HEK293 (cell line): ENCODE measurements around the gene CPD.

Experiments
- ZBTB48 ChIP-seq: fragments of 450-650 bp; formaldehyde crosslinking; IDR thresholded peaks from 2 replicates; pipeline ENCODE4 v1.5.1; 2016; ENCODE audit warnings: missing biosample characterization, missing genetic modification characterization
- ZNF10 ChIP-seq: fragments of 450-650 bp; formaldehyde crosslinking; IDR thresholded peaks from 2 replicates; pipeline ENCODE4 v1.5.1; 2017; ENCODE audit warnings: missing biosample characterization, missing genetic modification characterization
- ZNF133 ChIP-seq: fragments of 450-650 bp; formaldehyde crosslinking; IDR thresholded peaks from 2 replicates; pipeline ENCODE4 v1.5.1; 2016; ENCODE audit warnings: missing biosample characterization, missing genetic modification characterization
- ZNF324 ChIP-seq: fragments of 450-650 bp; formaldehyde crosslinking; IDR thresholded peaks from 2 replicates; pipeline ENCODE4 v1.5.1; 2016; ENCODE audit warnings: missing biosample characterization, missing genetic modification characterization
- ZNF707 ChIP-seq: fragments of 450-650 bp; formaldehyde crosslinking; IDR thresholded peaks from 2 replicates; pipeline ENCODE4 v1.5.1; 2016; ENCODE audit warnings: missing biosample characterization, missing genetic modification characterization
- TF ChIP-seq, protein P1 (sequence below): fragments of 450-650 bp; formaldehyde crosslinking; IDR thresholded peaks from 2 replicates; pipeline ENCODE4 v1.5.1; 2016; ENCODE audit warnings: missing biosample characterization, missing genetic modification characterization
- TF ChIP-seq, protein P2 (sequence below): fragments of 450-650 bp; formaldehyde crosslinking; IDR thresholded peaks from 2 replicates; pipeline ENCODE4 v1.5.1; 2016; ENCODE audit warnings: missing biosample characterization, missing genetic modification characterization

DNA sequence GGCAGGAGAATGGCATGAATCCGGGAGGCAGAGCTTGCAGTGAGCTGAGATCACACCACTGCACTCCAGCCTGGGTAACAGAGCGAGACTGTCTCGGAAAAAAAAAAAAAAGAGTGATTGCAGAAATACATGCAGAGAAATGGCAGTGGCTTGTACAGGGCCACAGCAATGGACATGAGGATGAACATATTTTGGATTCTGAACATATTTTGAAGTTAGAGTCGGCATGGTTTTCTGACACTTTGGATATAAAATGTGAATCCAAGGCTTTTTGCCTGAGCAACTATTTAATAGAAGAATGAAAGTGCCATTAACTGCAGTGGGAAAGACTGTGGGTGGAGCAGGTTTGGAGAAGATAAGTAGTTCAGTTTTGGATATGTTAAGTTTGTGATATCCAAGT is 35.8 kb downstream of the CPD start:
- TF ChIP-seq ZNF324 (tag by site-specific recombination) (no peak), ZNF133 (tag by site-specific recombination) (no peak), ZNF10 (tag by site-specific recombination) (no peak), ZBTB48 (no peak), ZNF707 (no peak)
- TF ChIP-seq, protein P1, sequence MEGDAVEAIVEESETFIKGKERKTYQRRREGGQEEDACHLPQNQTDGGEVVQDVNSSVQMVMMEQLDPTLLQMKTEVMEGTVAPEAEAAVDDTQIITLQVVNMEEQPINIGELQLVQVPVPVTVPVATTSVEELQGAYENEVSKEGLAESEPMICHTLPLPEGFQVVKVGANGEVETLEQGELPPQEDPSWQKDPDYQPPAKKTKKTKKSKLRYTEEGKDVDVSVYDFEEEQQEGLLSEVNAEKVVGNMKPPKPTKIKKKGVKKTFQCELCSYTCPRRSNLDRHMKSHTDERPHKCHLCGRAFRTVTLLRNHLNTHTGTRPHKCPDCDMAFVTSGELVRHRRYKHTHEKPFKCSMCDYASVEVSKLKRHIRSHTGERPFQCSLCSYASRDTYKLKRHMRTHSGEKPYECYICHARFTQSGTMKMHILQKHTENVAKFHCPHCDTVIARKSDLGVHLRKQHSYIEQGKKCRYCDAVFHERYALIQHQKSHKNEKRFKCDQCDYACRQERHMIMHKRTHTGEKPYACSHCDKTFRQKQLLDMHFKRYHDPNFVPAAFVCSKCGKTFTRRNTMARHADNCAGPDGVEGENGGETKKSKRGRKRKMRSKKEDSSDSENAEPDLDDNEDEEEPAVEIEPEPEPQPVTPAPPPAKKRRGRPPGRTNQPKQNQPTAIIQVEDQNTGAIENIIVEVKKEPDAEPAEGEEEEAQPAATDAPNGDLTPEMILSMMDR (tag by site-specific recombination) = no peak
- TF ChIP-seq, protein P2, sequence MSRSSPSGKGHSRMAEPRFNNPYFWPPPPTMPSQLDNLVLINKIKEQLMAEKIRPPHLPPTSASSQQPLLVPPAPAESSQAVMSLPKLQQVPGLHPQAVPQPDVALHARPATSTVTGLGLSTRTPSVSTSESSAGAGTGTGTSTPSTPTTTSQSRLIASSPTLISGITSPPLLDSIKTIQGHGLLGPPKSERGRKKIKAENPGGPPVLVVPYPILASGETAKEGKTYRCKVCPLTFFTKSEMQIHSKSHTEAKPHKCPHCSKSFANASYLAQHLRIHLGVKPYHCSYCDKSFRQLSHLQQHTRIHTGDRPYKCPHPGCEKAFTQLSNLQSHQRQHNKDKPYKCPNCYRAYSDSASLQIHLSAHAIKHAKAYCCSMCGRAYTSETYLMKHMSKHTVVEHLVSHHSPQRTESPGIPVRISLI (tag by site-specific recombination) = no peak
